HL-60 (cell line): ENCODE data around the gene SPRR5.

Experiments used
- POLR2AphosphoS5 ChIP-seq: IDR thresholded peaks from 2 replicates; pipeline ENCODE4 v1.6.1; 2012; ENCODE audit warnings: low read depth
- SPI1 ChIP-seq: IDR thresholded peaks from 2 replicates; pipeline ENCODE4 v1.6.1; 2012; ENCODE audit warnings: low read depth, mild to moderate bottlenecking, borderline replicate concordance
- TF ChIP-seq, protein P1 (sequence below): IDR thresholded peaks from one replicate; pipeline ENCODE4 v1.5.1; 2011; ENCODE audit warnings: low read length, control low read depth, inconsistent platforms; ENCODE audit not compliant: insufficient read depth
- TF ChIP-seq, protein P2 (sequence below): IDR thresholded peaks from 2 replicates; pipeline ENCODE4 v1.6.1; 2012; ENCODE audit warnings: low read depth; ENCODE audit not compliant: insufficient replicate concordance

DNA sequence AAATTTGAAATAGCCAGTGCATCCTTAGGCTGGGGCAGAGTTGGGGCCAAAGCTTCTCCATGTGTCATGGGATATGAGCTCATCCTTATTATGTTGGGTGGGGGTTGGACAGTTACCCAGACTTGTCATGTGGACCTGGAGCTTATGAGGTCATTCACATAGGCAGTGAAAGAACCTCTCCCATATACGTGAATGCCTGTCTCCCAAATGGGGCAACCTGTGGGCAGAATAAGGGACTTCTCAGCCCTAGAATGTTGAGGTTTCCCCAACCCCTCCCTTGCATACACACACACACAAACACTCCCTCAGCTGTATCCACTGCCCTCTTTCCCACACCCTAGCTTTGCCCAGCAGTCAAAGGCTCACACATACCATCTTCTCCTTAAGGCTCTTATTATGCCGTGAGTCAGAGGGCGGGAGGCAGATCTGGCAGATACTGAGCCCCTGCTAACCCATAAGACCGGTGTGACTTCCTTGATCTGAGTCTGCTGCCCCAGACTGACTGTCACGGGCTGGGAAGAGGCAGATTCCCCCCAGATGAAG, 40.9 kb upstream of the SPRR5 start:
- TF ChIP-seq, protein P1, sequence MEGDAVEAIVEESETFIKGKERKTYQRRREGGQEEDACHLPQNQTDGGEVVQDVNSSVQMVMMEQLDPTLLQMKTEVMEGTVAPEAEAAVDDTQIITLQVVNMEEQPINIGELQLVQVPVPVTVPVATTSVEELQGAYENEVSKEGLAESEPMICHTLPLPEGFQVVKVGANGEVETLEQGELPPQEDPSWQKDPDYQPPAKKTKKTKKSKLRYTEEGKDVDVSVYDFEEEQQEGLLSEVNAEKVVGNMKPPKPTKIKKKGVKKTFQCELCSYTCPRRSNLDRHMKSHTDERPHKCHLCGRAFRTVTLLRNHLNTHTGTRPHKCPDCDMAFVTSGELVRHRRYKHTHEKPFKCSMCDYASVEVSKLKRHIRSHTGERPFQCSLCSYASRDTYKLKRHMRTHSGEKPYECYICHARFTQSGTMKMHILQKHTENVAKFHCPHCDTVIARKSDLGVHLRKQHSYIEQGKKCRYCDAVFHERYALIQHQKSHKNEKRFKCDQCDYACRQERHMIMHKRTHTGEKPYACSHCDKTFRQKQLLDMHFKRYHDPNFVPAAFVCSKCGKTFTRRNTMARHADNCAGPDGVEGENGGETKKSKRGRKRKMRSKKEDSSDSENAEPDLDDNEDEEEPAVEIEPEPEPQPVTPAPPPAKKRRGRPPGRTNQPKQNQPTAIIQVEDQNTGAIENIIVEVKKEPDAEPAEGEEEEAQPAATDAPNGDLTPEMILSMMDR, result no peak
- no peak for TF ChIP-seq POLR2AphosphoS5
- TF ChIP-seq, protein P2, sequence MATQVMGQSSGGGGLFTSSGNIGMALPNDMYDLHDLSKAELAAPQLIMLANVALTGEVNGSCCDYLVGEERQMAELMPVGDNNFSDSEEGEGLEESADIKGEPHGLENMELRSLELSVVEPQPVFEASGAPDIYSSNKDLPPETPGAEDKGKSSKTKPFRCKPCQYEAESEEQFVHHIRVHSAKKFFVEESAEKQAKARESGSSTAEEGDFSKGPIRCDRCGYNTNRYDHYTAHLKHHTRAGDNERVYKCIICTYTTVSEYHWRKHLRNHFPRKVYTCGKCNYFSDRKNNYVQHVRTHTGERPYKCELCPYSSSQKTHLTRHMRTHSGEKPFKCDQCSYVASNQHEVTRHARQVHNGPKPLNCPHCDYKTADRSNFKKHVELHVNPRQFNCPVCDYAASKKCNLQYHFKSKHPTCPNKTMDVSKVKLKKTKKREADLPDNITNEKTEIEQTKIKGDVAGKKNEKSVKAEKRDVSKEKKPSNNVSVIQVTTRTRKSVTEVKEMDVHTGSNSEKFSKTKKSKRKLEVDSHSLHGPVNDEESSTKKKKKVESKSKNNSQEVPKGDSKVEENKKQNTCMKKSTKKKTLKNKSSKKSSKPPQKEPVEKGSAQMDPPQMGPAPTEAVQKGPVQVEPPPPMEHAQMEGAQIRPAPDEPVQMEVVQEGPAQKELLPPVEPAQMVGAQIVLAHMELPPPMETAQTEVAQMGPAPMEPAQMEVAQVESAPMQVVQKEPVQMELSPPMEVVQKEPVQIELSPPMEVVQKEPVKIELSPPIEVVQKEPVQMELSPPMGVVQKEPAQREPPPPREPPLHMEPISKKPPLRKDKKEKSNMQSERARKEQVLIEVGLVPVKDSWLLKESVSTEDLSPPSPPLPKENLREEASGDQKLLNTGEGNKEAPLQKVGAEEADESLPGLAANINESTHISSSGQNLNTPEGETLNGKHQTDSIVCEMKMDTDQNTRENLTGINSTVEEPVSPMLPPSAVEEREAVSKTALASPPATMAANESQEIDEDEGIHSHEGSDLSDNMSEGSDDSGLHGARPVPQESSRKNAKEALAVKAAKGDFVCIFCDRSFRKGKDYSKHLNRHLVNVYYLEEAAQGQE, result no peak
- no peak for TF ChIP-seq SPI1
